Progenitor cell of endocrine pancreas (in vitro differentiated cells): ENCODE data around the gene ELAVL1. TPM values are rescaled to one million over a fixed set of nuclear protein-coding genes. Genes with fewer than 3 reads are reported as not detected.

Experiments used
- DNase-seq: peaks from one replicate; pipeline ENCODE4 v3.0.0; 2021; ENCODE audit warnings: low spot score; ENCODE audit not compliant: unreplicated experiment
- H3K27ac Mint-ChIP-seq: 2 replicates; pipeline ENCODE4 v1.8.0; 2021; ENCODE audit warnings: mild to moderate bottlenecking, moderate library complexity, mixed read lengths
- H3K27me3 Mint-ChIP-seq: 2 replicates; pipeline ENCODE4 v1.8.0; 2021; ENCODE audit warnings: mixed read lengths
- H3K36me3 Mint-ChIP-seq: 2 replicates; pipeline ENCODE4 v1.8.0; 2022; ENCODE audit warnings: mixed read lengths; ENCODE audit not compliant: insufficient read depth
- H3K4me1 Mint-ChIP-seq: 2 replicates; pipeline ENCODE4 v1.8.0; 2021; ENCODE audit warnings: low read depth, mixed read lengths
- H3K4me3 Mint-ChIP-seq: 2 replicates; pipeline ENCODE4 v1.8.0; 2021; ENCODE audit warnings: low read depth, mild to moderate bottlenecking, moderate library complexity, mixed read lengths
- H3K9me3 Mint-ChIP-seq: 2 replicates; pipeline ENCODE4 v1.8.0; 2021; ENCODE audit warnings: low read depth, mixed read lengths
- CTCF ChIP-seq: fragments of 200-600 bp; sonication (generic); IDR thresholded peaks from one replicate; pipeline ENCODE4 v1.5.0; 2021; ENCODE audit warnings: antibody characterized with exemption, mild to moderate bottlenecking; ENCODE audit not compliant: unreplicated experiment
- long read RNA-seq: library from polyadenylated mRNA; unstranded; transcript quantifications from one replicate; pipeline ENCODE4 v2.0.0, GENCODE V29; 2020
- total RNA-seq: library from RNA; stranded (reverse); gene quantifications from 2 replicates; pipeline ENCODE4 v1.2.1, GENCODE V29; 2021

ELAVL1 gene
- total RNA-seq, result 125 and 130 TPM in 2 replicates
- long read RNA-seq, full-length matches to known transcripts, result 1 of 18 reads
- long read RNA-seq, partial matches to known transcripts, result 6 of 18 reads
- long read RNA-seq, other reads (novel, unspliced or antisense), result 11 of 18 reads

GRCh38 chr19:8005534-8006256 lies at the start of gene ELAVL1:
Gene ELAVL1 (minus strand): TSS chr19:8005641. CDS start chr19:7991815, 13,826 bp downstream.
- TF ChIP-seq CTCF, result peak; percentile 8
- peak within 1 kb of the TSS; percentile 98 for H3K27ac Mint-ChIP-seq
- DNase-seq, result peak; percentile 87
- peak within 1 kb of the TSS; percentile 99 for H3K4me3 Mint-ChIP-seq
- no peaks in the 10 kb centered on the region for H3K9me3 Mint-ChIP-seq
- no peaks in the 10 kb centered on the region for H3K27me3 Mint-ChIP-seq
- peaks cover 24% of the 10 kb centered on the region for H3K4me1 Mint-ChIP-seq
- H3K36me3 Mint-ChIP-seq, result peaks cover 7% of the 10 kb centered on the region

GRCh38 chr19:8054169-8054568 lies 48.7 kb upstream of the ELAVL1 start:
- H3K27ac Mint-ChIP-seq, result no peak overlapping the region
- TF ChIP-seq CTCF, result no peak
- H3K4me1 Mint-ChIP-seq, result peaks cover 8% of the 10 kb centered on the region
- H3K4me3 Mint-ChIP-seq, result no peak overlapping the region
- no peaks in the 10 kb centered on the region for H3K36me3 Mint-ChIP-seq
- no peaks in the 10 kb centered on the region for H3K9me3 Mint-ChIP-seq
- peaks cover 7% of the 10 kb centered on the region for H3K27me3 Mint-ChIP-seq
- no peak for DNase-seq

- H3K27ac Mint-ChIP-seq, result no peak within 1 kb of the TSS
Observed at GRCh38 chr19:8052464-8052859, 47.0 kb upstream of the ELAVL1 start, which contains the start of gene CCL25. Gene CCL25 (plus strand): TSS chr19:8052760. CDS start chr19:8053050, 290 bp downstream.

GRCh38 chr19:8050274-8051096 lies 45.0 kb upstream of the ELAVL1 start:
- no peaks in the 10 kb centered on the region for H3K9me3 Mint-ChIP-seq
- H3K4me1 Mint-ChIP-seq, result peaks cover 8% of the 10 kb centered on the region
- peaks cover 26% of the 10 kb centered on the region for H3K27me3 Mint-ChIP-seq
- no peak overlapping the region for H3K4me3 Mint-ChIP-seq
- H3K36me3 Mint-ChIP-seq, result no peaks in the 10 kb centered on the region
- peak overlapping the region; percentile 33 for H3K27ac Mint-ChIP-seq
- DNase-seq, result peak; percentile 73
- TF ChIP-seq CTCF, result no peak

More at GRCh38 chr19:8052464-8052859, 47.0 kb upstream of the ELAVL1 start, which contains the start of gene CCL25:
- no peak for DNase-seq
- Mint-ChIP-seq H3K27me3 (peaks cover 18% of the 10 kb centered on the region), H3K9me3 (no peaks in the 10 kb centered on the region), H3K4me1 (peaks cover 8% of the 10 kb centered on the region), H3K36me3 (no peaks in the 10 kb centered on the region), H3K4me3 (no peak within 1 kb of the TSS)
- no peak for TF ChIP-seq CTCF

GRCh38 chr19:8046569-8047165 lies 41.2 kb upstream of the ELAVL1 start:
- H3K4me1 Mint-ChIP-seq, result no peaks in the 10 kb centered on the region
- H3K36me3 Mint-ChIP-seq, result no peaks in the 10 kb centered on the region
- no peak overlapping the region for H3K4me3 Mint-ChIP-seq
- H3K27me3 Mint-ChIP-seq, result peaks cover 26% of the 10 kb centered on the region
- no peaks in the 10 kb centered on the region for H3K9me3 Mint-ChIP-seq
- DNase-seq, result no peak
- H3K27ac Mint-ChIP-seq, result no peak overlapping the region
- TF ChIP-seq CTCF, result no peak
